H1 (cell line): ENCODE data around the gene PPCDC. TPM values are rescaled to one million over a fixed set of nuclear protein-coding genes. Genes with fewer than 3 reads are reported as not detected.

Source experiments
- CTCF ChIA-PET: fragments of 300-600 bp; sonication (Branson Sonifier 250); formaldehyde crosslinking; loops from one replicate; lab custom pipeline; 2021; ENCODE audit not compliant: partially characterized antibody; lab: Charles Lee
- POLR2A ChIA-PET: fragments of 300-600 bp; sonication (Branson Sonifier 250); formaldehyde crosslinking; loops from one replicate; lab custom pipeline; 2021; ENCODE audit warnings: inconsistent platforms; ENCODE audit not compliant: partially characterized antibody; lab: Charles Lee
- DNase-seq, 2 experiments: peaks; one replicate each; pipeline versions ENCODE4 v3.0.0 to v3.0.0-alpha.2; 2010 to 2022; ENCODE audit warnings: low spot score in 2 of 2, low read depth in 1 of 2, mixed read lengths in 1 of 2
- FAIRE-seq: peaks from 2 replicates; lab custom pipeline; 2011; peaks lifted over from hg19 to GRCh38; lab: Jason Lieb, UNC
- H2AFZ ChIP-seq: 2 replicates; pipeline ENCODE4 v1.8.1; 2012; ENCODE audit warnings: low read length, inconsistent platforms
- H2AK5ac ChIP-seq: 2 replicates; pipeline ENCODE4 v1.6.1; 2013; ENCODE audit warnings: low read depth, low read length
- H2BK120ac ChIP-seq: replicated peaks from 2 replicates; pipeline ENCODE3; 2013; ENCODE audit warnings: low read depth, low read length, inconsistent platforms
- H2BK12ac ChIP-seq: 2 replicates; pipeline ENCODE4 v1.6.1; 2013; ENCODE audit warnings: low read depth, low read length
- H2BK15ac ChIP-seq: 2 replicates; pipeline ENCODE4 v1.6.1; 2013; ENCODE audit warnings: low read length
- H2BK20ac ChIP-seq: 2 replicates; pipeline ENCODE4 v1.6.1; 2013; ENCODE audit warnings: low read length
- H2BK5ac ChIP-seq: 2 replicates; pipeline ENCODE4 v1.6.1; 2013; ENCODE audit warnings: low read depth, low read length
- H3K14ac ChIP-seq: 2 replicates; pipeline ENCODE4 v1.6.1; 2013; ENCODE audit warnings: inconsistent platforms; ENCODE audit not compliant: insufficient read length
- H3K18ac ChIP-seq: 2 replicates; pipeline ENCODE4 v1.6.1; 2013; ENCODE audit warnings: low read length; ENCODE audit errors: extremely low read depth
- H3K23ac ChIP-seq: 2 replicates; pipeline ENCODE4 v1.6.1; 2013; ENCODE audit warnings: inconsistent platforms; ENCODE audit not compliant: insufficient read length
- H3K23me2 ChIP-seq: 2 replicates; pipeline ENCODE4 v1.6.1; 2013; ENCODE audit warnings: low read depth, low read length
- H3K27ac ChIP-seq: 2 replicates; pipeline ENCODE4 v1.6.1; 2011; ENCODE audit warnings: low read depth, low read length, inconsistent platforms
- H3K27me3 ChIP-seq, 4 experiments: replicated peaks in 1 of 4; 1 replicate in 1 of 4; 2 replicates in 3 of 4; pipeline versions ENCODE4 v1.6.1 to v1.8.1; 2011 to 2013; ENCODE audit warnings: low read length in 3 of 4, mild to moderate bottlenecking in 3 of 4, inconsistent platforms in 2 of 4, mixed read lengths in 2 of 4, moderate library complexity in 1 of 4; ENCODE audit not compliant: control insufficient read depth in 3 of 4, insufficient read depth in 3 of 4; ENCODE audit errors: extremely low read depth in 1 of 4
- H3K36me3 ChIP-seq, 4 experiments: 2 replicates each; pipeline versions ENCODE4 v1.6.1 to v1.8.1; 2011 to 2013; ENCODE audit warnings: mild to moderate bottlenecking in 4 of 4, low read length in 3 of 4, moderate library complexity in 2 of 4, control low read depth in 1 of 4, inconsistent platforms in 1 of 4; ENCODE audit not compliant: insufficient read depth in 4 of 4, control insufficient read depth in 2 of 4
- H3K4ac ChIP-seq: replicated peaks from 2 replicates; pipeline ENCODE3; 2013; ENCODE audit warnings: low read length, low read depth, mixed read lengths, inconsistent platforms; ENCODE audit not compliant: insufficient read length
- H3K4me1 ChIP-seq, 4 experiments: replicated peaks in 1 of 4; 1 replicate in 1 of 4; 2 replicates in 3 of 4; pipeline versions ENCODE4 v1.6.1 to v1.8.1; 2011 to 2013; ENCODE audit warnings: low read length in 3 of 4, inconsistent platforms in 2 of 4, mixed read lengths in 1 of 4; ENCODE audit not compliant: insufficient read depth in 4 of 4, control insufficient read depth in 3 of 4
- H3K4me2 ChIP-seq, 2 experiments: 2 replicates each; pipeline versions ENCODE4 v1.6.1 to v1.8.1; 2011 to 2013; ENCODE audit warnings: low read depth in 2 of 2, low read length in 2 of 2, control low read depth in 1 of 2, inconsistent platforms in 1 of 2, mild to moderate bottlenecking in 1 of 2; ENCODE audit not compliant: insufficient read depth in 1 of 2
- H3K4me3 ChIP-seq, 4 experiments: fragments of 200-600, 300-600 bp in 1 of 4; sonication (generic), shearing (Covaris generic), sonication (Bioruptor Twin) in 1 of 4; 2 replicates each; pipeline versions ENCODE4 v1.5.1 to v1.8.1; 2011 to 2016; ENCODE audit warnings: low read length in 4 of 4, low read depth in 3 of 4, control low read depth in 2 of 4, inconsistent platforms in 2 of 4, mild to moderate bottlenecking in 2 of 4, mixed read lengths in 1 of 4, moderate library complexity in 1 of 4; ENCODE audit not compliant: insufficient read depth in 2 of 4; ENCODE audit errors: extremely low read depth in 1 of 4
- H3K56ac ChIP-seq: replicated peaks from 2 replicates; pipeline ENCODE3; 2013; ENCODE audit warnings: low read depth, mild to moderate bottlenecking, mixed read lengths, low read length, inconsistent platforms; ENCODE audit not compliant: insufficient read length
- H3K79me1 ChIP-seq: 2 replicates; pipeline ENCODE4 v1.6.1; 2013; ENCODE audit warnings: low read depth, low read length, control low read depth
- H3K79me2 ChIP-seq, 2 experiments: 2 replicates each; pipeline versions ENCODE4 v1.6.1 to v1.8.1; 2012 to 2013; ENCODE audit warnings: low read length in 2 of 2, mild to moderate bottlenecking in 2 of 2, inconsistent platforms in 1 of 2; ENCODE audit not compliant: insufficient read depth in 2 of 2, control insufficient read depth in 1 of 2
- H3K9ac ChIP-seq, 4 experiments: replicated peaks in 1 of 4; 1 replicate in 1 of 4; 2 replicates in 3 of 4; pipeline versions ENCODE4 v1.6.1 to v1.8.1; 2011 to 2013; ENCODE audit warnings: low read depth in 3 of 4, low read length in 3 of 4, control low read depth in 2 of 4, mild to moderate bottlenecking in 2 of 4, moderate library complexity in 2 of 4, inconsistent platforms in 1 of 4; ENCODE audit errors: extremely low read depth in 1 of 4
- H3K9me3 ChIP-seq, 2 experiments: 2 replicates each; pipeline versions ENCODE4 v1.6.1 to v1.8.1; 2012 to 2013; ENCODE audit warnings: mild to moderate bottlenecking in 2 of 2, moderate library complexity in 2 of 2, control low read depth in 1 of 2, inconsistent platforms in 1 of 2, low read depth in 1 of 2, low read length in 1 of 2, mixed read lengths in 1 of 2; ENCODE audit not compliant: insufficient read depth in 2 of 2
- H4K20me1 ChIP-seq, 2 experiments: replicated peaks in 1 of 2; 2 replicates each; pipeline versions ENCODE3 to v1.8.1; 2011 to 2013; ENCODE audit warnings: inconsistent platforms in 2 of 2, low read length in 2 of 2, mild to moderate bottlenecking in 1 of 2; ENCODE audit not compliant: insufficient read depth in 2 of 2, control insufficient read depth in 1 of 2
- H4K5ac ChIP-seq: 2 replicates; pipeline ENCODE4 v1.6.1; 2013; ENCODE audit warnings: low read length, low read depth, mixed read lengths, inconsistent platforms; ENCODE audit not compliant: insufficient read length
- H4K8ac ChIP-seq: 2 replicates; pipeline ENCODE4 v1.8.0; 2013; ENCODE audit warnings: mild to moderate bottlenecking, moderate library complexity, low read length, inconsistent platforms; ENCODE audit not compliant: insufficient read depth; ENCODE audit errors: extremely low read depth
- H4K91ac ChIP-seq: replicated peaks from 2 replicates; pipeline ENCODE3; 2013; ENCODE audit warnings: low read length, mixed read lengths, inconsistent platforms; ENCODE audit not compliant: insufficient read length
- BACH1 ChIP-seq: IDR thresholded peaks from 2 replicates; pipeline ENCODE4 v1.6.1; 2012; ENCODE audit warnings: low read length, improper control_type of control experiment
- WGBS, 2 experiments: shearing (Covaris generic) in 1 of 2; methylation state at CpG; one replicate each; pipeline versions ENCODE4 v1.1.6 to v1.1.7; 2013 to 2015; ENCODE audit warnings: low lambda C conversion rate in 2 of 2, mixed read lengths in 2 of 2, inconsistent platforms in 1 of 2, low coverage in 1 of 2, missing lambda C conversion rate in 1 of 2; ENCODE audit not compliant: insufficient replicate concordance in 2 of 2, insufficient coverage in 1 of 2, insufficient read length in 1 of 2; ENCODE audit errors: extremely low coverage in 1 of 2, missing lambda C conversion rate in 1 of 2; 5-methylcytosine and 5-hydroxymethylcytosine counted together
- polyA plus RNA-seq, 7 experiments: library from polyadenylated mRNA; depleted of rRNA in 3 of 7; stranded (reverse) in 5 of 7; unstranded in 2 of 7; fragments of >200 nt in 5 of 7; fragments of 200-250 nt in 2 of 7; gene quantifications; 1 replicate in 5 of 7; 2 replicates in 1 of 7; 4 replicates in 1 of 7; pipeline versions ENCODE4 v1.2.1 to v1.2.3, GENCODE V29; 2011 to 2013; ENCODE audit warnings: missing spikeins in 2 of 7, mixed read lengths in 2 of 7
- total RNA-seq: library from RNA; stranded (reverse); fragmentation: NEBNext Ultra II Directional; extraction: Animal tissue kit (Norgen Biotek cat#: 25700); gene quantifications from 2 replicates; pipeline ENCODE4 v1.2.1, GENCODE V29; 2021

The PPCDC gene
- total and polyA plus RNA-seq, 2 of the 8 experiments (the other 6 are each of a cell fraction or from before 2014, with no cell fraction given): 11.3 to 29.7 TPM

DNA sequence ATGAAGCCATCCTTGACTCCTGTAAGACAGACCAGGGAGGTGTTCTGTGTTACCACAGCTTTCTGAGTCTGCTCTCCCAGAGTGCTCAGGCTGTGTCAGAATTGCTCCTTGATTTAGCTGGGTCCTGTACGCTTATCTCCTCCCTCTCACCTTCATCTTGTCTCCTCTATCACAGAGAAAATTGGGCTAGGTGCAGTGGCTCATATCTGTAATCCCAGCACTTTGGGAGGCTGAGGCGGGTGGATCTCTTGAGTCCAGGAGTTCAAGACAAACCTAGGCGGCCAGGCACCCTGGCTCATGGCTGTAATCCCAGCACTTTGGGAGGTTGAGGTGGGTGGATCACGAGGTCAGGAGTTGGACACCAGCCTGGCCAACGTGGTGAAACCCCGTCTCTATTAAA lies 22.1 kb upstream of the PPCDC start:
- no peak overlapping the region for H2BK20ac ChIP-seq
- H2BK15ac ChIP-seq: no peak overlapping the region
- no peaks in the 10 kb centered on the region; the same call in 1 of the 2 replicates for H3K79me1 ChIP-seq
- no peak overlapping the region for H2BK120ac ChIP-seq
- H4K20me1 ChIP-seq: peaks cover 0 to 4% of the 10 kb centered on the region in 2 experiments
- H3K4me1 ChIP-seq: peaks cover 0 to 5% (median 3%) of the 10 kb centered on the region in 4 experiments; a peak in 6 of 7 replicates
- no peak overlapping the region for H3K14ac ChIP-seq
- WGBS, 2 experiments: 88% methylated on average over 6 of the region's 6 CpGs; no CpG with 5 or more reads in 1 of the 2 experiments
- no peak overlapping the region for H4K91ac ChIP-seq
- no peak for TF ChIP-seq BACH1
- DNase-seq: no peak
- no peak overlapping the region for H3K23ac ChIP-seq
- H3K4me3 ChIP-seq: no peak overlapping the region
- no peak overlapping the region for H3K4ac ChIP-seq
- H2BK5ac ChIP-seq: no peak overlapping the region
- peaks cover 0 to under 1% (median 0%) of the 10 kb centered on the region in 4 experiments; a peak in 3 of 7 replicates for H3K27me3 ChIP-seq
- no peak overlapping the region for H3K4me2 ChIP-seq
- no peak overlapping the region for H4K8ac ChIP-seq
- H3K9ac ChIP-seq: no peak overlapping the region
- H3K36me3 ChIP-seq: no peaks in the 10 kb centered on the region
- H3K23me2 ChIP-seq: peaks cover under 1% of the 10 kb centered on the region; the same call in 1 of the 2 replicates
- H2BK12ac ChIP-seq: no peak overlapping the region
- H2AFZ ChIP-seq: no peak overlapping the region
- H2AK5ac ChIP-seq: no peak overlapping the region
- no peaks in the 10 kb centered on the region for H3K9me3 ChIP-seq
- POLR2A ChIA-PET: interaction anchor here (0.6 to 1.2 kb wide), 2 partner anchors 10 to 18 kb away, joined by 3 to 4 read pairs; no protein-coding TSS in a partner anchor
- CTCF ChIA-PET: interaction anchor here (0.7 to 1.3 kb wide), 3 partner anchors 33 to 273 kb away, joined by 3 to 4 read pairs (median 4); no protein-coding TSS in a partner anchor
- no peak overlapping the region for H3K27ac ChIP-seq
- peaks cover 0 to 9% of the 10 kb centered on the region in 2 experiments; a peak in 1 of 4 replicates for H3K79me2 ChIP-seq
- H3K56ac ChIP-seq: no peak overlapping the region
- no peak overlapping the region for H4K5ac ChIP-seq
- no peak for FAIRE-seq
- no peak overlapping the region for H3K18ac ChIP-seq
